Ammon's horn (tissue), 1 donor: ENCODE data around the gene SETD6.
"Not testable (repeated sequence)": the region's sequence is repeated elsewhere in the genome, so short reads cannot be mapped to it uniquely, and the experiment has no call there.

Experiments
- DNase-seq: peaks from one replicate; pipeline ENCODE4 v3.0.0-alpha.2; 2016; ENCODE audit warnings: low spot score

The SETD6 gene

GRCh38 chr16:58515125-58515870, at the start of gene SETD6:
TSS of gene SETD6 (plus strand) at chr16:58515517. CDS start at chr16:58515538, 21 bp downstream.
- DNase-seq: peak; percentile 91

- DNase-seq: no peak
These were observed 49.5 kb upstream of the SETD6 start for GRCh38 chr16:58465817-58466216.

- DNase-seq: no peak
These were observed 48.9 kb upstream of the SETD6 start for GRCh38 chr16:58466396-58466795.

GRCh38 chr16:58467905-58468304, 47.4 kb upstream of the SETD6 start:
- no peak for DNase-seq

GRCh38 chr16:58471209-58471975, 43.9 kb upstream of the SETD6 start:
- DNase-seq: no peak

- DNase-seq: no peak
These were observed 43.1 kb upstream of the SETD6 start for GRCh38 chr16:58472266-58472665.

- no peak for DNase-seq
These were observed 42.5 kb upstream of the SETD6 start for GRCh38 chr16:58472827-58473226.

GRCh38 chr16:58474296-58474695, 41.0 kb upstream of the SETD6 start:
- DNase-seq: no peak

GRCh38 chr16:58475091-58475619, 40.2 kb upstream of the SETD6 start:
- no peak for DNase-seq

GRCh38 chr16:58476791-58477190, 38.5 kb upstream of the SETD6 start:
- DNase-seq: no peak

GRCh38 chr16:58478427-58478826, 36.9 kb upstream of the SETD6 start:
- no peak for DNase-seq

GRCh38 chr16:58481226-58481869, 34.0 kb upstream of the SETD6 start:
- no peak for DNase-seq

- DNase-seq: no peak
These were observed 33.4 kb upstream of the SETD6 start for GRCh38 chr16:58481931-58482330.

GRCh38 chr16:58485184-58485887, 30.0 kb upstream of the SETD6 start:
- DNase-seq: no peak

- DNase-seq: peak; percentile 92
These were observed 27.6 kb upstream of the SETD6 start for GRCh38 chr16:58487566-58488351.

- DNase-seq: no peak
These were observed 26.8 kb upstream of the SETD6 start for GRCh38 chr16:58488531-58488930.

- no peak for DNase-seq
These were observed 25.3 kb upstream of the SETD6 start for GRCh38 chr16:58490065-58490464.

GRCh38 chr16:58490539-58490938, 24.8 kb upstream of the SETD6 start:
- DNase-seq: not testable (repeated sequence)

GRCh38 chr16:58492066-58492465, 23.3 kb upstream of the SETD6 start:
- no peak for DNase-seq

- no peak for DNase-seq
These were observed 22.6 kb upstream of the SETD6 start for GRCh38 chr16:58492735-58493134.

- no peak for DNase-seq
These were observed 21.4 kb upstream of the SETD6 start for GRCh38 chr16:58493756-58494431.
